Transverse colon (tissue), 4 donors: ENCODE data around the gene RAPGEFL1. TPM values are rescaled to one million over a fixed set of nuclear protein-coding genes. Genes with fewer than 3 reads are reported as not detected.
A peak's percentile ranks its signal among the peaks of the same experiment; 100 is the strongest.
"Not testable (repeated sequence)": the region's sequence is repeated elsewhere in the genome, so short reads cannot be mapped to it uniquely, and the experiment has no call there.

Experiments
- DNase-seq: peaks from one replicate; pipeline ENCODE4 v3.0.0-alpha.2; 2019
- H3K27ac ChIP-seq, 4 donors: fragments of 200-600 bp; sonication (generic); 2 replicates each; pipeline ENCODE4 v1.5.1; 2016 to 2018; ENCODE audit warnings: inconsistent platforms in 4 of 4
- H3K27me3 ChIP-seq: fragments of 200-600 bp; sonication (generic); 2 replicates; pipeline ENCODE4 v1.5.1; 2017; ENCODE audit warnings: inconsistent platforms
- H3K36me3 ChIP-seq, 4 donors: fragments of 200-600 bp; sonication (generic); 2 replicates each; pipeline ENCODE4 v1.5.1; 2017 to 2019; ENCODE audit warnings: inconsistent platforms in 4 of 4
- H3K4me1 ChIP-seq, 4 donors: fragments of 200-600 bp; sonication (generic); 2 replicates each; pipeline ENCODE4 v1.5.1; 2017 to 2020; ENCODE audit warnings: inconsistent platforms in 4 of 4
- H3K4me3 ChIP-seq, 4 donors: fragments of 200-600 bp; sonication (generic); 1 replicate in 1 of 4; 2 replicates in 3 of 4; pipeline versions ENCODE4 v1.5.1 to v1.6.1; 2017 to 2019; ENCODE audit warnings: inconsistent platforms in 4 of 4
- H3K9me3 ChIP-seq, 2 donors: fragments of 200-600 bp; sonication (generic); 2 replicates each; pipeline ENCODE4 v1.5.1; 2017 to 2019; ENCODE audit warnings: inconsistent platforms in 2 of 2
- CTCF ChIP-seq, 5 experiments: fragments of 200-600 bp in 3 of 5; fragments of 450-650 bp in 2 of 5; sonication (generic) in 3 of 5; IDR thresholded peaks; 1 replicate in 2 of 5; 2 replicates in 3 of 5; pipeline ENCODE4 v1.5.1; 2016 to 2017; ENCODE audit warnings: antibody characterized with exemption in 5 of 5, inconsistent platforms in 3 of 5, mild to moderate bottlenecking in 2 of 5, moderate library complexity in 1 of 5
- EP300 ChIP-seq: sonication (generic); formaldehyde crosslinking; IDR thresholded peaks from one replicate; pipeline ENCODE4 v1.6.1; 2017; ENCODE audit warnings: antibody characterized with exemption, low read depth
- POLR2A ChIP-seq: fragments of 450-650 bp; IDR thresholded peaks from one replicate; pipeline ENCODE4 v1.6.1; 2016; ENCODE audit warnings: antibody characterized with exemption, mild to moderate bottlenecking, moderate library complexity
- POLR2AphosphoS5 ChIP-seq, 3 donors: sonication (generic); formaldehyde crosslinking; IDR thresholded peaks; one replicate each; pipeline ENCODE4 v1.6.1; 2016; ENCODE audit warnings: antibody characterized with exemption in 3 of 3
- WGBS, 2 donors: methylation state at CpG; one replicate each; pipeline ENCODE4 v1.1.5; 2018; ENCODE audit warnings: low coverage in 1 of 2; 5-methylcytosine and 5-hydroxymethylcytosine counted together
- in situ Hi-C, 4 donors: fragments of 200-750 bp; cut with MboI; loops; one replicate each; pipeline versions ENCODE4 v1.15.0 to v1.15.1; 2017; ENCODE audit warnings: low sequenced_read_pairs in 3 of 4, low pct_ligation_motif_present in 1 of 4, low pct_unique_long_range_greater_than_20kb in 1 of 4
- intact Hi-C: fragments of 100-400 bp; cut with DNase I; formaldehyde crosslinking; loops from one replicate; pipeline ENCODE4 v1.15.1; 2023; ENCODE audit warnings: low total_unique reads
- total RNA-seq, 4 donors: library from RNA; depleted of rRNA; stranded (reverse); fragments of >200 nt; gene quantifications; one replicate each; pipeline ENCODE4 v1.1.0, GENCODE V29; 2016

The RAPGEFL1 gene
- total RNA-seq, 4 donors from 2014 or later, result 220 to 411 (median 308) TPM

GRCh38 chr17:40203131-40203530 lies 25.9 kb downstream of the RAPGEFL1 start:
- intact Hi-C loops (no loop called here), in situ Hi-C loops (loop anchor here in 2 of 4 donors (5.0 kb wide), 2 partner anchors 84 to 89 kb away; partner anchors contain the start of gene CDC6 (in 1 of the 2))
- Histone ChIP-seq H3K36me3 (no peaks in the 10 kb centered on the region), H3K9me3 (no peaks in the 10 kb centered on the region), H3K27me3 (no peaks in the 10 kb centered on the region), H3K27ac (no peak overlapping the region), H3K4me1 (peaks cover 0 to 23% (median 5%) of the 10 kb centered on the region in 4 donors), H3K4me3 (no peak overlapping the region)
- DNase-seq, result no peak
- WGBS, 2 donors, result 33 to 47% methylated on average over 2 to 4 of the region's 4 CpGs
- no peak for TF ChIP-seq POLR2AphosphoS5 (IDR thresholded peaks at IDR 0.05)
- TF ChIP-seq CTCF (IDR thresholded peaks at IDR 0.05), result no peak
- TF ChIP-seq EP300, result no peak
- TF ChIP-seq POLR2A, result no peak

GRCh38 chr17:40206193-40206592 lies 28.9 kb downstream of the RAPGEFL1 start:
- DNase-seq, H3K27ac ChIP-seq, in situ Hi-C loops, H3K9me3 ChIP-seq, intact Hi-C loops, H3K27me3 ChIP-seq, H3K36me3 ChIP-seq, H3K4me3 ChIP-seq: not testable (repeated sequence)
- peaks cover 0 to 23% (median 5%) of the 10 kb centered on the region in 4 donors for H3K4me1 ChIP-seq
- 87 to 95% methylated on average over 4 to 8 of the region's 8 CpGs for whole genome bisulfite sequencing, 2 donors

- no peak for TF ChIP-seq POLR2AphosphoS5 (IDR thresholded peaks at IDR 0.05)
- TF ChIP-seq POLR2A, result no peak
- TF ChIP-seq EP300, result no peak
- no peak for TF ChIP-seq CTCF (IDR thresholded peaks at IDR 0.05)
- in situ Hi-C loops, result no loop called here
- DNase-seq, result no peak
- Histone ChIP-seq H3K36me3 (no peaks in the 10 kb centered on the region), H3K27ac (no peak overlapping the region), H3K4me3 (no peak overlapping the region), H3K27me3 (no peaks in the 10 kb centered on the region), H3K4me1 (no peaks in the 10 kb centered on the region), H3K9me3 (no peaks in the 10 kb centered on the region)
- 60 to 87% methylated on average over 1 to 2 of the region's 2 CpGs for WGBS, 2 donors
- intact Hi-C loops, result no loop called here
These were observed 32.3 kb downstream of the RAPGEFL1 start for GRCh38 chr17:40209404-40210093.

- H3K9me3 ChIP-seq, in situ Hi-C loops, H3K27me3 ChIP-seq, H3K27ac ChIP-seq, H3K36me3 ChIP-seq, H3K4me1 ChIP-seq, H3K4me3 ChIP-seq, DNase-seq, intact Hi-C loops: not testable (repeated sequence)
- 83 to 100% methylated on average over 1 to 6 of the region's 6 CpGs for WGBS, 2 donors
These were observed 36.6 kb downstream of the RAPGEFL1 start for GRCh38 chr17:40213914-40214313.

GRCh38 chr17:40218006-40218739 lies 40.9 kb downstream of the RAPGEFL1 start:
- DNase-seq, result no peak
- H3K36me3 ChIP-seq, result no peaks in the 10 kb centered on the region
- in situ Hi-C loops (no loop called here), intact Hi-C loops (loop anchor here (5.0 kb wide), 1 partner anchor 69 kb away; the partner anchor contains the start of gene CDC6)
- 80% methylated on average over 7 of the region's 7 CpGs; no CpG with 5 or more reads in 1 of the 2 donors for WGBS, 2 donors
- TF ChIP-seq POLR2A (no peak), CTCF (IDR thresholded peaks at IDR 0.05) (no peak), POLR2AphosphoS5 (IDR thresholded peaks at IDR 0.05) (no peak), EP300 (no peak)
- H3K9me3 ChIP-seq, result no peaks in the 10 kb centered on the region
- H3K27ac ChIP-seq, result peak overlapping the region; percentile 89 to 96 (median 92)
- peaks cover 5 to 13% (median 11%) of the 10 kb centered on the region in 4 donors for H3K4me1 ChIP-seq
- peak overlapping the region in 1 of 4 donors; percentile 80 for H3K4me3 ChIP-seq
- H3K27me3 ChIP-seq, result no peaks in the 10 kb centered on the region
